GM19023 (cell line): ENCODE data around the gene DENND2A.
"Not testable (repeated sequence)": the region's sequence is repeated elsewhere in the genome, so short reads cannot be mapped to it uniquely, and the experiment has no call there.

ENCODE experiments used
- ATAC-seq: cut with Tn5 transposase; IDR thresholded peaks from one replicate; pipeline ENCODE4 v1.9.1; 2021; ENCODE audit warnings: mild to moderate bottlenecking, moderate library complexity; ENCODE audit not compliant: unreplicated experiment

DENND2A gene, protein sequence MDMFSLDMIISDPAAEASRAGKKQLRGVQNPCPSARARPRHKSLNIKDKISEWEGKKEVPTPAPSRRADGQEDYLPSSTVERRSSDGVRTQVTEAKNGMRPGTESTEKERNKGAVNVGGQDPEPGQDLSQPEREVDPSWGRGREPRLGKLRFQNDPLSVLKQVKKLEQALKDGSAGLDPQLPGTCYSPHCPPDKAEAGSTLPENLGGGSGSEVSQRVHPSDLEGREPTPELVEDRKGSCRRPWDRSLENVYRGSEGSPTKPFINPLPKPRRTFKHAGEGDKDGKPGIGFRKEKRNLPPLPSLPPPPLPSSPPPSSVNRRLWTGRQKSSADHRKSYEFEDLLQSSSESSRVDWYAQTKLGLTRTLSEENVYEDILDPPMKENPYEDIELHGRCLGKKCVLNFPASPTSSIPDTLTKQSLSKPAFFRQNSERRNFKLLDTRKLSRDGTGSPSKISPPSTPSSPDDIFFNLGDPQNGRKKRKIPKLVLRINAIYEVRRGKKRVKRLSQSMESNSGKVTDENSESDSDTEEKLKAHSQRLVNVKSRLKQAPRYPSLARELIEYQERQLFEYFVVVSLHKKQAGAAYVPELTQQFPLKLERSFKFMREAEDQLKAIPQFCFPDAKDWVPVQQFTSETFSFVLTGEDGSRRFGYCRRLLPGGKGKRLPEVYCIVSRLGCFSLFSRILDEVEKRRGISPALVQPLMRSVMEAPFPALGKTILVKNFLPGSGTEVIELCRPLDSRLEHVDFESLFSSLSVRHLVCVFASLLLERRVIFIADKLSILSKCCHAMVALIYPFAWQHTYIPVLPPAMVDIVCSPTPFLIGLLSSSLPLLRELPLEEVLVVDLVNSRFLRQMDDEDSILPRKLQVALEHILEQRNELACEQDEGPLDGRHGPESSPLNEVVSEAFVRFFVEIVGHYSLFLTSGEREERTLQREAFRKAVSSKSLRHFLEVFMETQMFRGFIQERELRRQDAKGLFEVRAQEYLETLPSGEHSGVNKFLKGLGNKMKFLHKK

DNA sequence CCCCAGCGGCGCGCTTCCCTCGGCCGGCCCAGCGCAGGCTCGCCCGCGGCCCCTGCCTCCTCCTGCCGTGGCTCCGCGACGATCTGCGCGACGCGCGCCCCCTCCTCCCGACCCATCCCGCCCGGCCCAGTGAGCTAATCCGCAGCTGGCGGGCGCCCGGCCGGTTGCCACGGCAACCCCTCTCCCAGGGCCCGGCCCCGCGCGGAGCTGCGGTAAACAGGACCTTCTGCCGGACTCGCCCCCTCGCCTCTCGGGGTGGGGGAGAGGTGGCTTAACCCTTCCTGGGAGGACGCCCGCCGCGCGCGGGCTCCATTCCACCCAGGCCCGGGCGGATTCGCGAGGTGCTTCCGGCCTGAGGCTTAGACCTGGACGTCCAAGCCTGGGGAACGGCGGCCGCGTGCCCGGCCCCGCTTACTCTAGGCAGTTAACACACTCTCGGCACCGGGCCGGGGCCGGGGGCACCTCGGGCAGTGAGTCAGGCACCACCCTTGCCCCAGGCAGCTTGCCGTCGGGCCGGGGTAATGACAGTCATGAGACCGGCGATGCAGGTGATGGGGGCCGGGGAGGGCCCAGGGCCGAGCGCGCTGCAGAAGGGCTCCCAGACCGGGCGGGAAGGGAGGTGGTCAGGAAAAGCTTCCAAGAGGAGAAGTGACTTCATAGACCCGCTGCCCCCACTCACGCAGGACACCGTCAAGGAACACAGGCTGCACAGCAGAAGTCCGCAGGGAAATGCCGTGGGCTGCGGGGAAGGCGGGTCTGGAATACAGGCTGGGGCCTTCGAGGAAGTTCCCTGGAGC is at the start of gene DENND2A:
DENND2A (minus strand) TSS at position 87 of the 797 bp plus-strand sequence. CDS start 38,416 bp downstream, outside the sequence.
- ATAC-seq: no peak

DNA sequence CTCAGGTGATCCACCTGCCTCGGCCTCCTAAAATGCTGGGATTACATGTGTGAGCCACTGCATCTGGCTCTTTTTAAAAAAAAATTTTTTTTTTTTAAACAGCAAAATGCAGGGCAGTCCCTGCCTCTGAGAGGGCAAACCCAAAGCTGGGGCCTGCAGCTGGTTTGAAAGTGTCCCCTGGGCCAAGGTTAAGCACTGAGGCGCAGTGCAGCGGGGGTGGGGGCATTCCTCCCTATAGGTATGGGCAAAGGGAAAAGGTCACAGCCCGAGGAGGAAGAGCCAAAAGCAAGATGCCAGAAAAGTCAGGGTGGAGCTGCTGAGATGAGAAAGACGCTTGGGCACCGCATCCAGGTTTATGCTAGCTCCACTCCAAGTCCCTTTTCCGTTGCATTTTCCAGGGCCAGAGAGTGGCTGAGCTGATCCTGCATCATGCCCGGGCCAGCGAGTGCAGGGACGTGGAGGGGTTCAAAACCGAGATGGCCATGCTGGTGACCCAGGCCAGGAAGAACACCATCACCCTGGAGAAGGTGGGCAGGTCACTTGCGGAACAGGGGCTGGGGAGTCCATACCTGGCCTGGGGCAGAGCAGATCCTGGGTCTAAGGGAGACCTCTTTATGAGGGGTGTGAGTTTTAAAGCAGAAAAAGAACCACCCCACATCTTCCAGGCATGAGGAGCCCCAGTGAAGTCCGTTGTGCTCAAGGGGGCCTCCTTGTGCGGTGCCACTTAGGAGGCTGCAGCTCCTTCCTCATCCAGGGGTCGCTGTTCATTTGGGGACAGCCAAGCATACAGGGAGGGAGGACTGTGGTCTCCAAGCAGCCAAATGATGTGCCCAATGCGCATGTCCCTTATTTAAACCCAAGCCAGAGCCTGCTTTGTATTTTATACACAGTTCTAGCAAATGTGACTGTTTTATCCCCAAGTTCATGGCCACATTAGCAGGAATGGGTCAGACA is 48.9 kb upstream of the DENND2A start:
- ATAC-seq: no peak

DNA sequence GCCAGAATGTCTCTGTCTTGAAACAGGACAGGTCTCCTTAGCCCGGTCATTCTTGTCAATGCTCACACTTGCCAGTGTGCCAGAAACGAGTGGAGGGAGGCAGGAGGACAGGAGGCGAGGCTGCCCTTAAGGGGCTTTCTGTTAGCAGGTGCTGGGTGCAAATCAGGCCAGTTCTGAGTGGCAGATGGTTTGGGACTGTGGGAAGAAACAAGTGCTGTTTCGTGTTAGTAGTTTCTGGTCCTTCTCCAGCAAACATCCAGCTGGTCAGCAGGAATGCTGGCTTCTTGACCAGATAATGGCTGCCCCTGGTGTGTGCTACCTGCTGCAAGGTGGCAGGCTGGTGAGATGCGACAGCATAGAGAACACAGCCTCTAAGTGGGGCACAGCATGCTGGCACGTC is 47.7 kb upstream of the DENND2A start:
- ATAC-seq: no peak

DNA sequence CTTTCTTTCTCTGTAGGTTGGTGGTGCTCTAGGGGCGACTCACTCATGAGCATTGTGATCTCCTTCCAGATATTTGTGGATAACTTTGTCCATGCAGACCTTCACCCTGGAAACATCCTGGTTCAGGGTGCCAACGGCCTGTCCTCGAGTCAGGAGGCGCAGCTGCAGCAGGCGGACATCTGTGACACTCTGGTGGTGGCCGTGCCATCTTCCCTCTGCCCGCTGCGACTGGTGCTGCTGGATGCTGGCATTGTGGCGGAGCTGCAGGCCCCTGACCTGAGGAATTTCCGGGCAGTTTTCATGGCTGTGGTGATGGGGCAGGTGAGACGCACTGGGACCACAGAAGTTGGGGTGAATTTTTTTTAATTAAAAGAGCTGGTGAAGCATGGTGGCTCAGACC is 46.3 kb upstream of the DENND2A start:
- ATAC-seq: no peak

DNA sequence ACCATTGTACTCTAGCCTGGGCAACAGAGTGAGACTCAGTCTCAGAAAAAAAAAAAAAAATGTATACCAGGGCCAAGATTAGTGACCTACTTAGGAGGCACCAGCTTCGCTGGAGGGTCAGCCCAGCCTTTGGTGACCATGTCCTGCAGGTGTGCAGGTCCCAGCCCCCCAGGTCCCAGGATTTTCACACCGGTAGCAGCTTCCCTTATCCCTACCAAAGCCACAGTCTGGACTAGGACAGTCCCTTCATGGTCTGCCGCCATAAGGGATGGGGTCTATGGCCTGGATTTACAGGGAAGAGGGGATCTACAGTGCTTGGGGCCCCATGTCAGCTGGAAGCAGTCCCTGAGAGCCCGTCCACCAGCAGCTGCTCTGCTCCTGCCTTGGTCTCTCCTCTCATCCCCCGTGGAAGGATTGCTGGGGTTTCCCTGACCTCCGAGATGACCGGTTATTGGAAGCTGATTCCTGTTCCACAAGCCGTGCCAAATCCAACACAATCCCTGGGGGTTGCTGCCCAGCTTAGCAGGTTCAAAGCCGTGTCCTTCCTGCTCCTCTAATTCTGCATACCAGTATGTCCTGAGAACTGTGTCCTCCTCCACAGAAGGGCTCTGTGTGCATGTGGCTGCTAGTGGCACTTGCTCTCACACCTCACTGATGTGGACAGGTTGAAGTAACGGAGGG is 44.9 kb upstream of the DENND2A start:
- ATAC-seq: no peak

DNA sequence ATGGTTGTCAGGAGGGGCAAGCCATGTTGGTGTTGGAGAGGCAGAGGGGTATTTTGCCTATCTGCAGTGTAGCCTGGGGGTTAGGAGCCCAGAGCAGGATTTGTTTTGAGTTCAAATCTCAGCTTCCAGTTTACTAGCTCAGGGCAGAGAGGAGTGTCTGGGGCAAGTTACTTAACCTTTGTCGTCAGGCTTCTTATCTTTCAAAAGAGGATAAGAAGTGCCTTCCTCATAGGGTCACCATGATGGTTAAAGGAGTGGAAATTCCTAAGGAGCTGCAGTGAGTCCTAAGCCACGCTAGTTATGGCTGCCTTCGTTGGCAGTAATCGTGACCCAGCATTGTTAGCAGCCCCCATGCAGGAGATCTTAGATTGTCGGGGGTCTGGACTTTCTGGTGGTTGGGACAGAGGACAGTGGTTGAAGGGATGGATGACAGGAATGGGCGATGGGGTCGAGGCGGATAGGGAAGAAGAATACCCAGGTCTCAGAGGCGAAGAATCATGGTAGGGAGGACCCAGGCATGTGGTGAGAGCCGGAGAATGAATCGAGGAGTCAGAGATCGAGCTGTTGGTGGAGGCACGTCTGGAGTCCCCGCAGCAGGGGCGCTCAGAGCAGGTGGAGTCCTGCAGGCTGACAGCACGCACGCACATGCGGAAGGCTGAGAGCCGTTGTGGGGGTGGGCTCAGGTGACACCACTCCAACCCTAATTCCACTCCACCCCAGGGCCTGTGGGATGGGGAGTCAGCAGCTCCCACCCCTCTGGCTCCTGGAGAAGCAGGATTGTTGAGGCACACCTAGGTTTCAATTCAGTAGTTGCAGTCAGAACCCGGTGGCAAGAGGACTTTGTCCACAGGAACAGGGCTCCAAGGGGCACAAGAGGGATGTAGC is 43.7 kb upstream of the DENND2A start:
- ATAC-seq: no peak

DNA sequence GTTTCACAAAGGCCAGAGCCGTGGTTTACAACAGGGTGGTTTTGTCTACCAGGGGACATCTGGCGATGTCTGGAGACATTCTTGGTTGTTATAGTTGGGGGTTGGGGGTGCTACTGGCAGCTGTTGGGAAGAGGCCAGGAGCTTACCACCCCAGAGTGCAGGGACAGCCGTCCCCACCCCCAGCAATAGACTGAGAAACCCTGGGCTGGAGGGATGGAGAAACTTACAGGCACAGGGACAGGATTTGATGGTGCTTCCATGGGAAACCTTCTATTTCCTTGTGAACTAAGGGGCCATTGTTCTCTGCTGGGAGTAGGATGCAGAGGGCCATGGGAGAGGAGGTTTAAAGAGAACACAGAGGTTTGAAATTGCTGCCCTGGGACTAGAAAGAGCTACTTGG is 43.0 kb upstream of the DENND2A start:
- ATAC-seq: no peak

DNA sequence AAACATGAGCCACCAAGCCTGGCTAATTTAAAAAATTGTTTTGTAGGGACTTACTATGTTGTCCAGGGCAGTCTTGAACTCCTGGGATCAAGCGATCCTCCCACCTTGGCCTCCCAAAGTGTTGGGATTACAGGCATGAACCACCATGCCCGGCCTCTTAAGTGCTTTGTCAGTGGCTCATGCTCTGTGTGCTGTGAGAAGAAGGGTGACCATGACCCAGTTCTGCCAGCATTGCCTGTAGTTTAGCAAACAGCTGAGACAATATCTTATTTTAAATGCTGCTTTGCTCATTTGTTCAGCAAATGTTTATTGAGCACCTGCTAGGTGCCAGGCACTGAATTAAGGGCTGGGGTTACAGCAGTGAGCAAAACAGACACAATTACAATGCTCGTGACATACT is 41.2 kb upstream of the DENND2A start:
- no peak for ATAC-seq

DNA sequence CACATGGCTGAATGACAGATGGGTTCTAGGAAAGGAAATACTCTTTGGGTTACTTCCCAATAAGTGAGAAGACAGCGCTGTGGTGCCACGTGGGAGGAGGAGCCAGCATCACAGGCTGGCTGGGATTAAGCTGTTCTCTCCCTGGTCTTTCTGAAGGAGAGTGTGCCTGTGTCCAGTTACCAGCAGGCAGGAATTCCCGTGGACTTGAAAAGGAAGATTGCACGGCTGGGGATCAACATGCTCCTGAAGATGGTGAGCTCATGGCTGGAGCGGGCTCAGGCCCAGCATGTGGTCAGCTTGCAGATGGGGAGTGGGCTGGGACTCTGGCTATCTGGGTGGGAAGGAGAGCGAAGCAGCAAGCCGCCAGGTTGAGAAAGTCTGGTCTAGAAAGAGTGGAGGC is 40.3 kb upstream of the DENND2A start:
- ATAC-seq: no peak

DNA sequence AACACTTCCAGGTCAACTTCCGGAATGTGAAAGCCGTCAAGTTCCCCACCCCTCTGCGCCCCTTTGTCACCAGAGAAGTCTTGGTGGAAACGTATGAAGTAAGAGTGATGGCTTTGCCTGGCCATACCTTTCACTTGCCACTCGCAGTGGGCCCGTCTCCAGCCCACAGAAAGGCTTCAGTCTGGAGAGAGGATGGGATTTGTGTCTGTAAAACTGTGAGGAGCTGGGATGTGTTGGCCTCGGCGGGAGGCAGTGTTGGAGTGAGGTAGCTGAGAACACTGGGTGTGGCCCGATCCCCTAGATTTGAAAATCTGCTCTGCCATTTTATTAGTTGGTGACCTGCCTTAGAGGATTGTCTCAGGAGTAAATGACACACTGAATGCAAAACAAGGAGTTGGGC is 38.6 kb upstream of the DENND2A start:
- no peak for ATAC-seq

DNA sequence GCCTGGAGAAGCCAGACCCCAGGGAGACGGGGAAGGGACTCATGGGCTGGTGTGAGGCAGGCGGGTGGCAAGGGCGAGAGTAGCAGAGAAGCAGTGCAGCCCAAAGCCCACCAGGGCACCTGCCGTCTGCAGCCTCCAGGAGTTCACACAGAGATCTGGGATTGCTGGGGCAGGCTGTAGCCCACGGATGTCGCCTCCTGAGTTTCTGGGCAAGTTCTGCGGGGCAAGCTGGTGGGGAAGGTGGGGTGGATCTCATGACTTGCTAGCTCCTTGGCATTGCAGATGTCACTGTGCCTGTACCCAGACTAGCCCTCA is 38.2 kb upstream of the DENND2A start:
- no peak for ATAC-seq

DNA sequence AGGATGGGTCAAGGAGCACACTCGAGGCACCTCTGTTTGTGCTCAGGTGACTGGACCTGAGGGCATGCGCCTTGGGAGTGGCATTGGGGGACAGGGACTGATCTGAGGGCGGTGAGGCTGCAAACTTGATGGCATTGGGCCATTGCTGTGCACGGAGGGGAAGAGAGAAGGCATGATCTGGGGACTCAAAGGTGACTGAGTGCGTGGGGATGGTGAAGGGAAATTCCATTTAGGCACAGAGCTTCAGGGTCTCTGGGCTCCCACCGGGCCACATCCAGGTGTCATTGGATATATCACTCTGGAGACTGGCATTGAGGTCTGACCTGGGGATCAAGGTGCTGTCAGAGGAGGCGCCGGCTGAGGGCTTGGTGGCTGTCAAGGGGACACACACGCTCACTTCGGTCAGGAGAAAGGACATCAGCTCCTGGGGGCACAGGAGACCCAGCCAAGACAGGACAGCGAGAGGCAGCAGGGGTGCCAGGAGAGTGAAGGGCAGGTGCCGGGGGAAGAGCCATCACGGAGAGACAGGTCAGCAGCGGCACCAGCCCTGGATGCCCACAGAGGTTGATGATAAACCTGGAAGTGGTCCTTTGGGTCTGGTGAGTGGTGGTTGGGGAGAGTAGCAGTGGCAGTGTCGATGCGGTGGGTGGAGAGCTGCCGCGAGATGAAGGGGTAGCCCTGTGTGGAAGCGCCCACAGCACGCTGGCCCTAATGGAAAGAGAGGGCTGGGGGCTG is 37.6 kb upstream of the DENND2A start:
- ATAC-seq: no peak

DNA sequence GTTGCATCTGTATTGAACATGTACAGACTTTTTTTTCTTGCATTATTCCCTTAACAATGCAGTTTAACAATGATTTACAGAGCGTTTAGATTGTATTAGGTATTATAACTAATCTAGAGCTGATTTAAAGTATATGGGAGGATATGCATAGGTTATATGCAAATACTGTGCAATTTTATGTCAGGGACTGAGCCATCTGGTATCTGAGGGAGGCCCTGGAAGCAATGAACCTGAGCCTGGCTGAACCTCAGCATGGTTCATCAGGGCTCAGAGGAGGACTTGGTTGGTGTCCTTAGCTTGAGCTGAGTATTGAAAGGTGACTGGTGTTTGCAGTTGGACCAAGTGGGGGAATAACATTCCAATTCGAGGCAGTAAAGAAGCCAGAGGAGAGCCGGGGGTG is 36.9 kb upstream of the DENND2A start:
- no peak for ATAC-seq

DNA sequence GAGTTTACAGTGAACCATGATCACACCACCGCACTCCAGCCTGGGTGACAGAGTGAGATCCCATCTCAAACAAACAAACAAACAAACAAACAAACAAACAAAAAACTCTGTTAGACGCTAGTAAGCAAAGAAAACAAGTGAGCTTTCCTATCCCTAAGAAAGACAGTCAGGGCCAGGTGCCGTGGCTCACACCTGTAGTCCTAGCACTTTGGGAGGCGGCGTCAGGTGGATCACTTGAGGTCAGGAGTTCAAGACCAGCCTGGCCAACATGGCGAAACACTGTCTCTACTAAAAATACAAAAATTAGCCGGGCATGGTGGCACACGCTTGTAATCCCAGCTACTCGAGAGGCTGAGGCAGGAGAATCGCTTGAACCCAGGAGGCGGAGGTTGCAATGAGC is 36.3 kb upstream of the DENND2A start:
- not testable (repeated sequence) for ATAC-seq

DNA sequence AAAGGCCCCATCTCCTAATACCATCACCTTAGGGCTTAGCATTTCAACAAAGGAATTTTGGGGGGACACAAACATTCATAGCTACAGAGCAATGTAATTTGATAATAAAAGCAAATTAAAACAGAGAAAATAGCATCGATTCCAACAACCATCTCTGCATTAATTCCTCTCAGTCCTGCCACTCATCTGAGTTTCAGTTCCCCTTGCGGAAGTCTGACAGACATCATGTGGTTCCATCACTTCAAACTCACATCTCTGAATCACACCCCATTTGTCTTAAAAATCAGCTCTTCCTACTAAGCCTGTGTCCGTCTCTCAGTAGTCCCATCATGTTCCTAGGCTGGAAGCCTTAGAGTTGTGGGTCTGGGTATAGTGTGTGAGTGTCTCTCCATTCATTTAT is 35.7 kb upstream of the DENND2A start:
- no peak for ATAC-seq

DNA sequence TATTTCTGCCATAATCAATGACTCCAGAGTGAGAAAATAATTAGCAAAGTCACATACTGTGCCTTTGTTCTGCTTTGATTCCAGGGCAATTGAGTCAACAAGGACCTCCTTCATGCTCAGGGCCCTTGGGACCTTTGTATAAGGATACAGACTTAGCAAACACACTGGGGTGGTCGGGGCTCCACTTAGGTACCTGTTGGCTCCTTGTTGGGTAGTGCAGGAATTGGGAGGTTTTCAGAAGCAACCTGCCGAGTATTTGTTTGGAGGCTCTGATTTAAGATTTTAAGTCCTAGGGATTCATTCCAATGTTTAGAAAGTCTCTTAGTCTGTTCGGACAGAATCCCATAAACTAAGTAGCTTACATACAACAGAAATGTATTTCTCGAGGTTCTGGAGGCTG is 35.1 kb upstream of the DENND2A start:
- no peak for ATAC-seq

DNA sequence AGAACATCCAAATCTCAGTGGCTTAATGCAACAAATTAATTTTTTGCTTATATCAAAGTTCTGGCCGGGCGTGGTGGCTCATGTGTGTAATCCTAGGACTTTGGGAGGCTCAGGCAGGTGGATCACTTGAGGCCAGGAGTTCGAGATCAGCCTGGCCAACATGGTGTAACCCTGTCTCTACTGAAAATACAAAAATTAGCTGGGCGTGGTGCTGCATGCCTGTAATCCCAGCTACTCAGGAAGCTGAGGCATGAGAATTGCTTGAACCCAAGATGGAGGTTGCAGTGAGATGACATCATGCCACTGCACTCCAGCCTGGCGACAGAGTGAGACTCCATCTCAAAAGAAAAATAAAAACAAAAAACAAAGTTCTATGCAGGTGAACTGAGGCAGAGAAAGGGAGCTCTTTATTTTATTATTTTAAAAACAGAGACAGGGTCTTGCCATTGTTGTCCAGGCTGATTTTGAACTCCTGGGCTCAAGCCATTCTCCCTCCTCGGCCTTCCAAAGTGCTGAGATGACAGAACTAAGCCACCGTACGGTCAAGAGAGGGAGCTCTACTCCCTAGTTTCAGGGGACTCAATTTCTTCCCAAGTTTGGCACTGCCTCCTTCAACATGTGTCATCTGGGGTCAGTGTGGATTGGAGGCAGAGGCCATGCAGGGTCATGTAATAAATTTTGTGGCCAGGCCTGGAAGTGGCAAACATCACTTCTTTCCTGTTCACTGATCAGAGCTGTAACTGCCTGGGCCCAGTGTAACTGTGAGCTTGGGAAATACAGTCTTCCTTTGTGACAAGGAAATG is 34.5 kb upstream of the DENND2A start:
- ATAC-seq: no peak
